ENCODE measurements around the gene ATP6AP2. TPM values are rescaled to one million over a fixed set of nuclear protein-coding genes. Genes with fewer than 3 reads are reported as not detected.

The ATP6AP2 gene
- total and polyA plus RNA-seq, 9 of the 15 experiments (the other 6 are each of a cell fraction or from before 2014, with no cell fraction given) = 23.3 to 131 (median 41.9) TPM

DNA sequence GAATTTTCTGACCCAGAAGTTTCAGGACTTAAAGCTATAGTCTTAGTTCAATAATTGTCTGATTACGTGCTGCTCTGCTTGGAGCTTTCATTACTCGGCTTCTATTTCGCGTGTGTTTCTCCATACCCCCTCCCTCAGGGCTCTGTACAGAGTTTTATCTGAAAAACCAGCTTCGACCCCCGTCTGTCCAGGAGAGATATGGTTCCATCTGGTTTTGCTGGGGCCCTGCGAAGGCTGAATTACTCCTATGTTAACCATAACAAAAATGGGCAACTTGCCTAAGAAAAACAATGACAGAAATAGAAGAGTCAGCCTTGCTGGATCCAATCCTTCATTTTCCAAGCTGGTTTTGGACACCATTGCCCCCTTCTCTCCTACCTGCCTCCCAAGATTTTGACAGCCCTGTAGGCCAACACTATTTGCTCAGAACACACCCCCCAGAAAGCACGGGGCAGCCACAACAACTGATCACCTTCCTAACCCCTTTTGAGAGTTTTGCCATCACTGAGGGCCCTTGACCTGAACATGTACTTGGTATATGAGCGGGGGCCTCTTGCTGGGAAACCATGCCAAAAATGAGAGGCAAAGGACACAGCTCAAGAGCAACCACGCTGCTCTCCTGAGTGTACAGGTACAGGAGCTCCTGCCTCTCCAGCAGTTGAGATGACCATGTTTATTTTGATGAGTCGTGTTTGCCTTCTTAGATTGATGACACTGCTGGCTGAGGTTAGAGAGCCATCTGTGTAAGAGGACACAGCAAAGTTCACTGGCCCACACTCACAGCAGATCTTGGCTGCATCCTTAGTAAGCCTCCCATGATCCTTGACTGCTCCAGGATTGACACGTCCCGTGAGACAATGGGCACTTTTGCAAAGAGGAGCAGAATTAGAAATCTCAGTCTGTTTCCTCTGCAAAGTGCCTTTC is 36.2 kb upstream of the ATP6AP2 start (continued):
- TF ChIP-seq PHF20 (IDR thresholded peaks at IDR 0.05; ENCODE audit: partially characterized antibody) (no peak), BDP1 (IDR thresholded peaks at IDR 0.05; ENCODE audit: insufficient read depth, insufficient read length) (no peak), PTTG1 (tag; IDR thresholded peaks at IDR 0.05; ENCODE audit: low read depth) (no peak), ZNF316 (IDR thresholded peaks at IDR 0.05) (no peak), STAG1 (CRISPR knock-in tag; IDR thresholded peaks at IDR 0.05; ENCODE audit: borderline replicate concordance) (no peak), ATF1 (CRISPR knock-in tag; IDR thresholded peaks at IDR 0.05) (no peak), ATF1 (tag; IDR thresholded peaks at IDR 0.05) (no peak), ZNF311 (CRISPR knock-in tag; IDR thresholded peaks at IDR 0.05) (no peak), SOX6 (IDR thresholded peaks at IDR 0.05) (peak; percentile 93), POLR3A (IDR thresholded peaks at IDR 0.05; ENCODE audit: borderline replicate concordance, extremely low read depth, insufficient read depth, insufficient read length) (no peak), FIP1L1 (IDR thresholded peaks at IDR 0.05; ENCODE audit: low read depth, low read length, poor library complexity, severe bottlenecking) (no peak), STAT6 (CRISPR knock-in tag; IDR thresholded peaks at IDR 0.05) (no peak), ZNF134 (CRISPR knock-in tag; conservative IDR thresholded peaks at IDR 0.05) (no peak), ZNF655 (CRISPR knock-in tag; IDR thresholded peaks at IDR 0.05) (no peak), PCBP1 (IDR thresholded peaks at IDR 0.05; ENCODE audit: low read depth, low read length, poor library complexity, severe bottlenecking) (no peak), NFYB (IDR thresholded peaks at IDR 0.05; ENCODE audit: extremely low read depth, insufficient read length) (no peak), MIER1 (IDR thresholded peaks at IDR 0.05; ENCODE audit: low read depth) (no peak)
- TF ChIP-seq, protein P1, sequence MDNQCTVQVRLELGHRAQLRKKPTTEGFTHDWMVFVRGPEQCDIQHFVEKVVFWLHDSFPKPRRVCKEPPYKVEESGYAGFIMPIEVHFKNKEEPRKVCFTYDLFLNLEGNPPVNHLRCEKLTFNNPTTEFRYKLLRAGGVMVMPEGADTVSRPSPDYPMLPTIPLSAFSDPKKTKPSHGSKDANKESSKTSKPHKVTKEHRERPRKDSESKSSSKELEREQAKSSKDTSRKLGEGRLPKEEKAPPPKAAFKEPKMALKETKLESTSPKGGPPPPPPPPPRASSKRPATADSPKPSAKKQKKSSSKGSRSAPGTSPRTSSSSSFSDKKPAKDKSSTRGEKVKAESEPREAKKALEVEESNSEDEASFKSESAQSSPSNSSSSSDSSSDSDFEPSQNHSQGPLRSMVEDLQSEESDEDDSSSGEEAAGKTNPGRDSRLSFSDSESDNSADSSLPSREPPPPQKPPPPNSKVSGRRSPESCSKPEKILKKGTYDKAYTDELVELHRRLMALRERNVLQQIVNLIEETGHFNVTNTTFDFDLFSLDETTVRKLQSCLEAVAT (IDR thresholded peaks at IDR 0.05) = no peak
- TF ChIP-seq, protein P2, sequence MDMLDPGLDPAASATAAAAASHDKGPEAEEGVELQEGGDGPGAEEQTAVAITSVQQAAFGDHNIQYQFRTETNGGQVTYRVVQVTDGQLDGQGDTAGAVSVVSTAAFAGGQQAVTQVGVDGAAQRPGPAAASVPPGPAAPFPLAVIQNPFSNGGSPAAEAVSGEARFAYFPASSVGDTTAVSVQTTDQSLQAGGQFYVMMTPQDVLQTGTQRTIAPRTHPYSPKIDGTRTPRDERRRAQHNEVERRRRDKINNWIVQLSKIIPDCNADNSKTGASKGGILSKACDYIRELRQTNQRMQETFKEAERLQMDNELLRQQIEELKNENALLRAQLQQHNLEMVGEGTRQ (CRISPR knock-in tag; IDR thresholded peaks at IDR 0.05) = no peak
